HG02885 (cell line): ENCODE data around the gene TMSB10.
"Not testable (repeated sequence)": the region's sequence is repeated elsewhere in the genome, so short reads cannot be mapped to it uniquely, and the experiment has no call there.

ENCODE experiments used
- ATAC-seq: cut with Tn5 transposase; IDR thresholded peaks from one replicate; pipeline ENCODE4 v1.9.1; 2021; ENCODE audit warnings: mild to moderate bottlenecking; ENCODE audit not compliant: unreplicated experiment, poor library complexity

The TMSB10 gene

GRCh38 chr2:84905181-84906107 lies at the start of gene TMSB10:
TMSB10 (plus strand) TSS chr2:84905656.
- ATAC-seq = peak; percentile 77

- ATAC-seq = no peak
These were observed 49.7 kb upstream of the TMSB10 start for GRCh38 chr2:84855731-84856130.

GRCh38 chr2:84856787-84857186 lies 48.7 kb upstream of the TMSB10 start:
- ATAC-seq = peak; percentile 84

GRCh38 chr2:84857566-84857965 lies 47.9 kb upstream of the TMSB10 start:
- ATAC-seq = no peak

- ATAC-seq = no peak
These were observed 47.3 kb upstream of the TMSB10 start for GRCh38 chr2:84858123-84858522.

GRCh38 chr2:84858937-84859336 lies 46.5 kb upstream of the TMSB10 start:
- ATAC-seq = no peak

GRCh38 chr2:84861539-84861938 lies 43.9 kb upstream of the TMSB10 start:
- no peak for ATAC-seq

- ATAC-seq = no peak
These were observed 43.5 kb upstream of the TMSB10 start for GRCh38 chr2:84862006-84862405.

GRCh38 chr2:84865181-84865783 lies 40.2 kb upstream of the TMSB10 start:
- peak; percentile 84 for ATAC-seq

- ATAC-seq = no peak
These were observed 39.3 kb upstream of the TMSB10 start for GRCh38 chr2:84866122-84866521.

GRCh38 chr2:84868327-84868726 lies 37.1 kb upstream of the TMSB10 start:
- ATAC-seq = not testable (repeated sequence)

- ATAC-seq = no peak
These were observed 35.1 kb upstream of the TMSB10 start for GRCh38 chr2:84870306-84870705.

GRCh38 chr2:84872691-84873090 lies 32.8 kb upstream of the TMSB10 start:
- not testable (repeated sequence) for ATAC-seq

GRCh38 chr2:84873350-84873749 lies 32.1 kb upstream of the TMSB10 start:
- no peak for ATAC-seq

DNA sequence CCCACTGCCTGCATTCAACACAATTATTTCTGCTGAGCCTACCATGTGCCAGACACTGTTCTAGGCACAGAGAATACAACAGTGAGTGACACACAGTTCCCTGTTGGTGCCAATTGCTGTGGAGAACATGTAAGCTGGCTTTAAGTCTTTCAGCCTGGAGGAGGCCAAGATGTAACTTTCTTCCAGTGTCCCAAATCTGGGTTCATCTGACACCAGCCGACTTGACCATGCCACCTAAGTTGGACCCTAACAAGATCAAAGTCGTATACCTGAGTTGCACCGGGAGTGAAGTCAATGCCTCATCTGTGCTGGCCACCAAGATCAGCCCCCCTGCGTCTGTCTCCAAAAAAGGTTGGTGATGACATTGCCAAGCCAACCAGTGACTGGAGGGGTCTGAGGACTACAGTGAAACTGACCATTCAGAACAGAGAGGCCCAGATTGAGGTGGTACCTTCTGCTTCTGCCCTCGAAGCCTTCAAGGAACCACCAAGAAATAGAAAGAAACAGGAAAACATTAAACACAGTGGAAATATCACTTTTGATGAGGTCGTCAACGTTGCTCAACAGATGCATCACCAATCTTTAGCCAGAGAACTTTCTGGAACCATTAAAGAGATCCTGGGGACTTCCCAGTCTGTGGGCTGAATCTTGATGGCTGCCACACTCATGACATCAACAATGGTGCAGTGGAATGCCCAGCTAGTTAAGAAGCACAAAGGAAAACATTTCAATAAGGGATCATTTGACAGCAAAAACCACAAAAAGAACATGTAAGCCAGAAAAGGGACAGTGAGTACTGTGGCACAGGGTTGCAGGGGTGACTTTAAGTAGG lies 30.9 kb upstream of the TMSB10 start:
- ATAC-seq = no peak

GRCh38 chr2:84875213-84875560 lies 30.3 kb upstream of the TMSB10 start:
- no peak for ATAC-seq

- ATAC-seq = not testable (repeated sequence)
These were observed 29.8 kb upstream of the TMSB10 start for GRCh38 chr2:84875619-84876018.

GRCh38 chr2:84876369-84876768 lies 29.1 kb upstream of the TMSB10 start:
- no peak for ATAC-seq

- no peak for ATAC-seq
These were observed 27.0 kb upstream of the TMSB10 start for GRCh38 chr2:84878459-84878858.

DNA sequence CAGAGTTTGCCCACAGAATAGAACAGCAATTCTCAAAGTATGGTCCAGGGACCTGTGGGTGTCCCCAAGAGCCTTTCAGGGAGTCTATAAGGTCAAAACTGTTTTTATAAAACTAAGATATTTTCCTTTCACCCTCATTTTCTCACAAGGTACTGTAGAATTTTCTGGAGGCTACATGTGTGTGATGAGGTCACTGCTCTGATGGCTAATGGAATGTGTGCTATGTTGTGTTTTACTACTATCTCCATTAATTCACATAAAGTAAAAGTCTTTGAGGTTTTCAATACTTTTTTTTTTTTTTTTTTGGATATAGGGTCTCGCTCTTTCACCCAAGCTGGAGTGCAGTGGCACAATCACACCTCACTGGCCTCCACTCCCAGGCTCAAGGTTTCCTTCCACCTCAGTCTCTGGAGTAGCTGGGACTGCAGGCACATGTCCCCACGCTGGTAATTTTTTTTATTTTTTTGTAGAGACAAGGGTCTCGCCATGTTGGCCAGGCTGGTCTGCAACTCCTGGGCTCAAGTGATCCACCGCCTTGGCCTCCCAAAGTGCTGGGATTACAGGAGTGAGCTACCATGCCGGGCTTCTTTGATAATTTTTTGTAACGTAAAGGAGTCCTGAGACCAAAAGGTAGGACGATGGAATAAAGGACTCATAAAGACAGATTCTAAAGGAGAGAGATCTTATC lies 26.4 kb upstream of the TMSB10 start:
- no peak for ATAC-seq
